NCI-H82 treated with DMSO at 0.1 percent for 48 hours (cell line): ENCODE results near the gene OBP2B.

ENCODE experiments used
- DNase-seq: peaks from one replicate; lab custom pipeline; 2025; ENCODE audit not compliant: unreplicated experiment; lab: John Stamatoyannopoulos, UW

Gene OBP2B

GRCh38 chr9:133169102-133169501 lies 39.9 kb downstream of the OBP2B start:
- DNase-seq, result no peak

- no peak for DNase-seq
Observed at GRCh38 chr9:133168432-133168831, 40.6 kb downstream of the OBP2B start.

- DNase-seq, result no peak
Observed at GRCh38 chr9:133167769-133168168, 41.3 kb downstream of the OBP2B start.

DNA sequence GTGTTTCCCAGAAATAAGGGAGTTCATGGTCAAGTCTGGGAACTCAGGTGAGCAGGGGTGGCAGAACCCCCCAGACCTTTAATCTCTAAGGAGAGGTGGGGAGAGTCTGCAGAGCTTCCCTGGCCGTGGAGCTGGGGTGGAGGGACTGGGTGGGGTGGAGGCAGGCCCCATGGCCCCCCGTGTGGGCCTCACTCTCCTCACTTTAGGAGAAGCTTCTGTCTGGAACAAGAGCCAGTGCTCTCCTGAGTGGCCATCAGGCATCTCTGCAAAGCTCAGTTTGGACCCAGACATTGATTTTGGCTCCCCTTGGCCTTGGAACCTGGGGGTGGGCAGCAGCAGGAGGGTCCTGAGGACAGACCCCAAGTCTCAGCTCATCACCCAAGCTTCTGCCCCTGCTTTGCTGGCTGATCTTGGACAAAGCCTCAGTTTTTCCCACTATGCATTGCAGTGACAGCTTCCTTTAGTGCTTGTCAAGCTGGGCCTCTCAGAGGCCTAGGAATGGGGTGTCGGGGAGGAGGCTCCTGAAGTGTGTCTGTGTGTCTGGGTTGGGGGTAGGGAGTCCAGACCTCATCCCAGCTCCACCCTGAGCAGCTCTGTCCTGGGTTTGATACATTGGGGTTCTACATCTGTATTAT lies 41.8 kb downstream of the OBP2B start:
- no peak for DNase-seq

DNA sequence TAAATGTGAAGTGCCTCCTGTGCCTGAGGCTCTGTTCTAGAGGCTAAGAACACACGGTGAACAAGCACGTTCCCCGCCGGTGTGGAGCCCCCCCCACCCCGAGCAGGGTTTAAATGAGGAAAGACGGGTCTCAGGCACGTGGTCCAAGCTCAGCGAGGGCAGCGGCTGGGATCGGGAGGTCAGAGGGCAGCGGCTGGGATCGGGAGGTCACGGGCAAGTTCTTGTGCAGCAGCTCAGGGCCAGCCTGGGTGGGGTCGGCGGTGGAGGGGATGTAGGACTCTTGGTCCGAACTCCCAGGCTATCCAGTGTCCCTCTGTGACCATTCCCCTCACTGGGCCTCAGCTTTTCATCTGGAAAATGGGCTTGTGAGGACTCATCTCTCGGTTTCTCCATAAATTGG lies 42.7 kb downstream of the OBP2B start:
- no peak for DNase-seq

DNA sequence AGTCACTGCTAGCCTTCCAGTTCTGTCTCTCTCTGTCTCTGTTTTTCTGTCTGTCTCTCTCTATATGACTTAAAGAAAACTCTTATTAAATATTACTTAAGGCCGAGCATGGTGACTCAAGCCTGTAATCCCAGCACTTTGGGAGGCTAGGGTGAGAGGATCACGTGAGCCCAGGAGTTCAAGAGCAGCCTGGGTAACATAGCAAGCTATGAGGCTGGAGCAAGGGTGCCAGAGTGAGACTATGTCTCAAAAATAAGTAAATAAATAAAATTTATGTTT lies 43.7 kb downstream of the OBP2B start:
- DNase-seq, result no peak

DNA sequence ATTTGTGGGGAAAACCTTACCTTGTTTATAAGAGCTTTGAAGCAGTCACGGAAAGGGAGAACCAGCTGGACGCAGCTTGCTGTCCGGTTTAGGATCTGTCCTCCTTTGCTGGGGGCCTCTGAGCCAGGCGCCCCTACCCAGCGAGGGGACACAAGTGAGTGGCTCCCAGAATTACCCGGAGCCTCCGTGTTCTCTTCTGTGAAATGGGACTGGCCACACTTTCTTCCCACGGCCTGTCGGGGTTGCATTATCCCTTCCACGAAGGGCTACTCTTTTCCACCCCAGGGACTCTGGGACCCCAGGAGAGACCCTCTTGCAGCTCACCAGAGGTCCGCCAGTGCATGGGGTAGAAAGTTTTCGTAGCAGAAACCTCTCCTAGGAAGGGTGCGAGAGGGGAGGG lies 44.9 kb downstream of the OBP2B start:
- no peak for DNase-seq

- DNase-seq, result no peak
Observed at GRCh38 chr9:133163504-133164172, 45.4 kb downstream of the OBP2B start, which contains the start of gene GBGT1. Gene GBGT1 (minus strand): TSS chr9:133163914. CDS start chr9:133162412, 1,502 bp downstream.

- no peak for DNase-seq
Observed at GRCh38 chr9:133162861-133163503, 46.1 kb downstream of the OBP2B start.

DNA sequence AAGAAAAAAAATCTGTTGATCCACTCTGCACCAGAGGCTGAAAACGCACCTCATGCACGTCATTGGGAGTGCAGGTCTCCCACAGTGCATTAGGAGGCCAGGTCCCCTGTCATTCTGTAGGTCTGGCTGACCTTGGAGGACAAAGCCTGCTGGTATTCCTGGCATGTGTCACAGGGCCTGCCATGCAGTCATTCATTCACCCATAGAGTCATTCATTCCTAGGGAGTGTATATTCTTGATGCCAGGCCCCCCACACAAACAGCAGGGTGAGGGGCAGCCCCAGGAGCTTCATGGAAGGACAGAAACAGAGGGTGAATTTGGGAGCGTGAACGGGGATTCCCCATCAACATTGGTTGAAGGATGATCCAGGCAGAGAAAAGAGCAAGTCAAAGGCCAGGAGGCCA lies 47.5 kb downstream of the OBP2B start:
- DNase-seq, result no peak

- DNase-seq, result no peak
Observed at GRCh38 chr9:133160742-133161546, 48.1 kb downstream of the OBP2B start.

GRCh38 chr9:133158695-133159094 lies 50.4 kb downstream of the OBP2B start:
- no peak for DNase-seq
